Measurements from ENCODE around the gene HACD4.
"Not testable (repeated sequence)": the region's sequence is repeated elsewhere in the genome, so short reads cannot be mapped to it uniquely, and the experiment has no call there.

Gene HACD4

DNA sequence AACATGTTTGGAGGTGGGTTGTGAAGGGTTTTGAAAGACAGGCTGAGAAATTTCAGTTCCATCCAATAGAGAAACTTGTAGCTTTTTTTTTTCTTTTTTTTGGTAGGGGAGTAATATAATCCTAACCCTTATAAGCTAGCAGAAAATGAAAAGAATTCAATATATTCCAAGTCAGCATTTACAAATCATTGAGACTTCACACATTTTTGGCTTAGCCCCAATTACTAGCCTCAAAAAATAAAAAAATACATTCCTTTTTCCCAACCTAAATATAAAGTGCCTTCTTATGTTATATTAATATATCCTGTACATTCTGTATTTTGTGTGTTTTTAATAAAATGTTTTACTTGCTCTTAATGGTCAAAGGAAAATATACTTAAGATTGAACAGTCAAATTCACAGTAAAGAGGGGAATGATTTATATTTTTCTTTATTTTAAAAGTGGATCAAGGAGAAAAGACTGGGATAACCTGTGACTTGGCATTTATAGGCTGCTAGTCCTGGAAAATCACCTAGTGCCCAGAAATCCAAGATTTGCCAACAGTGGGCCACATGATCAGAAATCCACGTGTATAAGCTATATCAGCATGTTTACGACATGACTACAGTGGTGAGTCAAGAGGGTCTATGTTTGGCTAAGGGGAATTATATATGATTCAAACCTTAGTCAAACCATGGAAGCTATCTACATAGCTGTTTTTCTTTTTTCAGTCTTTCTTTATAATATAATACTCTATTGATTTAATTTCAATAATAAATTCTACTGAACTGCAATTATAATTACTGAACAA is 14.5 kb downstream of the HACD4 start:
- DNase-seq (ENCODE audit: low spot score), result no peak

DNA sequence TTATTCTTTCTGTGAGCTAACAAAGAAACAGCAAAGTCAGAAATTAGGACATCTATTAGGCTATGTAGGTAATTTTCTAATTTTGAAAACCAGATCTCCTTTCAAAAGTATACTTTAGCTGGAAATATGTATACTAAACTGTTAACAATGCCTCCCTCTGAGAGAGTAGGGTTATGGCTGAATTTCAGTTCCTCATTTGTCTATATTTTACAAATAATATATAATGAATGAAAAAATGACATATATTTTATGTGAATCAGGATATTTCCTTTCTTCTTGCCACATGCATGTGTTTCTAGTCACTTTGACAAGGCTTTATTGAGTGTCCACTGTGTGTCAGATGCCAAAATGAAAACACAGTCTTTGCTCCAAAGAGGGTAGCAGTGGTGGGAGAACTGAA is 15.4 kb downstream of the HACD4 start:
- DNase-seq (ENCODE audit: low spot score), result no peak

DNA sequence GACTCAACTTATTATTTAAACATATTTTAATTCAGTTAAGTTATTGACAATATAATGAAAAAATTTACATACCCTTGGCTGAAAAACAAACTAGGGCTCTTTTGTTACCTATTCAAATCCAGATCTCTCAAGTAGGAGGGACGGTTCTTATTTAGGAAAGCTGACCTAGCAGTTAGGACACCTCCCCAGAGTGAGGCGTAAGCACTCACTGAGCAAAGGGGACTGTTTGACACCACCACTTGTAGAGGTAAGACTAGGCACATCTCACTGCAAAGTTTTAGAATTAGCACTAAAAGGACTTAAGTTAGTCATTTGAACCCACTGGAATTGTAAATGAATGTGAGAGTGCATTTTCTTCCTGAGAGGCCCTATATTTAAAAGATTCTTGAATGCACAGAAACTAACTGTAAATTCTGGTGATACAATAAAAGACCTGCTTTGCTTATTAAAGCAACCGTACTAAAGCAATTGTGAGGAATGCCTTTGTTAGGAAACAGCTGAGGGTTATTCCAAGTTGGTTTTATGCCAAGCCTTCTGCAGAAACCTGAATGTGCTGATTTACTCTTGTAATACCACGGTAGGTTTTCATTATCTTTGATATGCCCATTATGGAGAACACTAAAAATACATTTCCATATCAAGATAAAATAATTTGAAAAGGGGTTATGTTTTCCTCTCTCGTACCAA is 16.2 kb downstream of the HACD4 start:
- DNase-seq (ENCODE audit: low spot score), result no peak

DNA sequence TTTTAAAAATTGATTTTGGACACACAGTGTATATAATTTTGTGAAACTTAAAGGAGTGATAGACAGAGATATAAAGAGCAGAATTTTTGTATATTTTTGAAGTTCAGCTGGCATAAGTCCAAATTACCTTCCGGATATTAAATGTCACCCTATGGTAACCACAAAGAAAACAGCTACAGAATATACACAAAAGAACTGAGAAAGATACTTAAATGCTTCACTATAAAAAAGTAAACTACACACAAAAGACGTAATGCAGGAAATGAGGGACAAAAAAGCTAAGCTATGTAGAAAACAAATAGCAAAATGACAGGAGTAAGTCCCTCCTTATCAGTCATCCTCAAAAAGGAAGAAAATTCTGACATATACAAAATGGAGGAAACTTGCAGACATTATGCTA is 29.4 kb downstream of the HACD4 start:
- DNase-seq (ENCODE audit: low spot score), result no peak

DNA sequence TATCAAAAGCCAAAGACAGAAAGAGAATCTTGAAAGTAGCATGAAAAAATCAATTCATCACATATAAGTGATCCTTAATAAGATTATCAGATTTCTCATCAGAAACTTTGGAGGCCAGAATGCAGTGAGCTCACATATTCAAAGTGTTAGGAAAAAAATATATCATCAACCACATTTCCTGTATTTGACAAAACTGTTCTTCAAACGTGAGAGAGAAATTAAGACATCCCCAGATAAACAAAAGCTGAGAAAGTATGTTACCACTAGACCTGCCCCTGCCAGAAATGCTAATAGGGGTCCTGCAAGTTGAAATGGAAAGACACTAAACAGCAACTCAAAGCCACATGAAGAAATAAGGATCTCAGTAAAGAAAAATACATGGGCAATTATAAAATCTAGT is 29.9 kb downstream of the HACD4 start:
- DNase-seq (ENCODE audit: low spot score), result no peak

DNA sequence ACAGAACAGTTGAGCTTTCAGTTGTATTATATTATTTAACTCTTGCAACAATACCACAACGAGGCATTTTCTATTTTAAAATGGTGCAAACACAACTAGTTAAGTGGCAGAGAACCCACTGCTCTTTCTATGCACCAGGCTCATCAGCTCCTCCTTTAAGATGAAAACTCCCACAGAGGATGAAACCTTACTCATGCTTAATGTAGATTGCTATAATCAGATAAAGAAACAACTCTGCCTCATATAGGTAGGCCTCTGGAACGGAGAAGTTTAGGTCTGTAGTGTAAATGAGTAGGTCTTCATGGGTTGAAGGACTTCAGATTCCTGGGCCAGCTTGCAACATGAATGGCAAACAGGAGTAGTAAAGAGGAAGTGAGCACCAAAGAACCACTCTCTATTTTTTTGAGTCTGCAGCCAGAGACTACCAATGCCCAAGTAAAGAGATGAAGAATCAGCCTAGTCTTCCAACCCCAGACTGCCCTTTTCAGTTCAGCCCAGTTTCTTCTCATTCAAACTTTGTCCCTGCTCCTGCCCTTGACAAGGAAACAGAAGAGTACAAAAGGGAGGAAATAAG is 33.9 kb downstream of the HACD4 start:
- peak; percentile 13 for DNase-seq (ENCODE audit: low spot score)

DNA sequence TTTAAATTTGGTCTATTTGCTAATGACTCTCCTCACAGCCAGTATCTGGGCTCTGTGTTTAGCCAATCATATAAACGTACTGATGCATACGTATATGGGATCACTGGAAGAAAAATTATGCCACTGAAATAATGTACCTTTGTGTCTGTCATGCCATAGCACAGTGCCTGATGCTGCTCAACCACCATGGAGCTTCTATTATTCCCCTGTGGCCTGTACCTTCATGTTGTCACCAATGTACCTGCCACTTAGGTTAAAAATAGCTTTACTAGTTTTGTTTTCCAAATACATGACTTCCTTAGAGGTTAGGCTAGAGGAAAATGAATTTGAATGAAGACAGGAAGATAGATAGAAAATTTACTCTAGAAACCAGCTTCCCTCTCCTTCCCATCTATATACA is 34.6 kb downstream of the HACD4 start:
- peak; percentile 48 for DNase-seq (ENCODE audit: low spot score)

DNA sequence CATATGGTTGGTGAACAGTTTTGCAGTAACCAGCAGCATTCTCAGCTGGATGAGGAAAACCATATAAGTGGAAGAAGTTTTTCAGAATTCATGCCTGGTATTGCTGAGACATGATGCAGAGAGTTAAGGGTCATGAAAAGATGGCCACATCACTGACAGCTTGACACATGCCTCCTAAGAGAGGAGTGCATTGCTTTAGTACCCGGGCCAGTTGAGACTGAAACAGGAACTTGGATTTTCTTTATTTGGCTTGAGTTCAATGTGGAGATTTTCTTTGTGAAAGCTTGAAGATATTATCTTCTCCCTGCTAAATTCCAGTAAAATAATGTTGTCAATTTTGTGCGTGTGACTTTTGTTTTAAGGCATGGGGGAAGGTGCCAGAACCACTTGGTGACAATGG is 35.8 kb downstream of the HACD4 start:
- no peak for DNase-seq (ENCODE audit: low spot score)

DNA sequence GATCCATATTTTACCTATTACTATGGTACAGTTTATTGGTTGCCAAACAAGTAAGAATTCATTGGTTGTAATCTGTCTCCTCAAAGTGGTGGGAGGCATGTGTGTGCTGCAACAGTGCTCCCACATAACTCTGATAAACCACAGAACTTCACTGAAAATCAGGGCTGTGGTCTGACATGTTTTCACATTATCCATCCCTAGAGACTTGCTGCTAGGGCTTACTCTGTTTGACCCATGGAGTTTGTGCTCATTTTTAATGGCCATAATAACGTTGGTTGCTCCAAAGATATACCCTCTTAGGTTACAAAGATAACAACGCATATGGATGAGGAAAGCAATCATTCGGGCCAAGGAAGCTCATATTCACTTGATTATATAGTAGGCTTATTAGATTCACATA is 37.0 kb downstream of the HACD4 start:
- DNase-seq (ENCODE audit: low spot score), result no peak

DNA sequence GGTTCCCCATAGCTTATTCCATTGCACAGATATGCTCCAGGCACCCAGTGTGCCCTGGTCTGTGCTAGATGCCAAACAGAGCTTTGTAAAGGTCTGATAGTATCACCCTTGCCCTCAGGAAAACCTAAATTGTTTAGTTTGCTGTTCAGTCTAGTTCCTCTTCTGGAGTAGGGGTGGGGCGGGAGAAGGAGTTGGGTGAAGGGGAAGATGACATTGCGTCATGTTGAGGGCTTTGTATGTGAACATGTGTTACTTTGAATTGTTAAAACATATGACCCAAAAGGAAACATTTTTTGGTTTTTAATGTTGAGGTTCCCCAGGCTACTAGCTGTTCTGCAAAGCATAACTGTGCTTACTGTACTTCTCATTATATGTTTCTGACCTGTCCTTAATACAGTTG is 40.6 kb downstream of the HACD4 start:
- no peak for DNase-seq (ENCODE audit: low spot score)

DNA sequence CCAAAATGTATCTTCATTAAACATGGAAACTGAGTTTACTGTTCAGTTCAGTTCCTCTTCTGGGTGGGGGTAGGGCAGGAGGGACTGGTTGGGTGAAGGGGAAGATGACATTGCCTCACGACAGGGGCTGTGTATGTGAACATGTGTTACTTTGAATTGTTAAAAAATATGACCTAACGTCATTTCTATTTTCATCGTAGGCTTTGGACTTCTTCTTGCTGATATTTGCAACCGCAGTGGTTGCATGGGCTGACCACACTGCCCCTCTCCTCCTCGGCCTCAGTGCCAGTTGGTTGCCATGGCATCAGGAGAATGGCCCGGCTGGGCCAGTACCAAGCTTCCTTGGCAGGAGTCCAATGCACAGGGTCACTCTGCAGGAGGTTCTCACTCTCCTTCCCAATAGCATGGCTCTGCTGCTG is 41.5 kb downstream of the HACD4 start:
- no peak for DNase-seq (ENCODE audit: low spot score)

DNA sequence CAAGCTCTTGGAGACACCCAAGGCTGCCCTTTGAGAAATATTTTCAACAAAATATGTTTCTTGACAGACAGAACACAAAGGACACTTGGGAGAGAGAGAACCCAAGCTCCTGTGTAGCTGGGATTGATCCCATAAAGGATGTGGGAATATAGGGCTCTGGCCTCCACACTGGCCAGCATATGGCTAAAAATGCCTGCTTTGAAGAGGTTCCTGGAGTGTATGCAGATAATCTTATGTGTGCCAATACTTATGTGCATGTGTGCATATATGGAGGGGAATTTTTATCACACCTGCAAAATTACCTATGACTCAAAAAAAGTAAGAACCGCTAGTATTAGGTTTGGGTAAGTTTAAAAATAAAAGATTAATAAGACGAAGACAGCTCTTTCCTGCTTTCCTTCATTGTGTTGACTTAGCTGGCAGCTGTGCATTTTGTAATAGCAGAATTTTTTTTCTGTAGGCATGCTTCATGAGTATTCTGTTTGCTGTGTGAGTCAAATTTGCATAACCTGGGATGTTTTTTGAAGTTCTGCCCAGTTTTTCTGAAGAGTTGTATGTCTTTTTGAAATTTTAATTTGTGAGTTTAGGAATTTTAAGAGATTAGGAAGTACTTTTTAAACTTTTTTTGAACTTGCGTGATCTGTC is 42.6 kb downstream of the HACD4 start:
- no peak for DNase-seq (ENCODE audit: low spot score)

DNA sequence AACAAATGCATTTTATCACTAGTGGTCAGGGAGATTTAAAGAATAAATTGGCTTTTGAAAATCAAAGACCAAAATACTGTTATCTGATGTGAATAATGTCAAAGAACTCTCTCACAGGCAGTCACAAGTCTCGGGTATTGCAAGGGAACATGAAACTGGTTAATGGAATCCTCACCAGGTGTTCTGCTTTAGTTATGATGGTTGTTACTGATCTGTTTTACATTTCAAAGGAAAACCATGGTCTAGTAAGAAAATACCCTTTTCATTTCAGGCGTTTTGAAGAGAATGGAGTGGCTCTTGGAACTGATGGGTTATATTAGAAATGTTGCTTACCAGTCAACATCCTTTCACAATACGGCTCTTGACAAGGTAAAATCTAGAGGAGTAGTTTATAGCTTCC is 43.4 kb downstream of the HACD4 start:
- no peak for DNase-seq (ENCODE audit: low spot score)

DNA sequence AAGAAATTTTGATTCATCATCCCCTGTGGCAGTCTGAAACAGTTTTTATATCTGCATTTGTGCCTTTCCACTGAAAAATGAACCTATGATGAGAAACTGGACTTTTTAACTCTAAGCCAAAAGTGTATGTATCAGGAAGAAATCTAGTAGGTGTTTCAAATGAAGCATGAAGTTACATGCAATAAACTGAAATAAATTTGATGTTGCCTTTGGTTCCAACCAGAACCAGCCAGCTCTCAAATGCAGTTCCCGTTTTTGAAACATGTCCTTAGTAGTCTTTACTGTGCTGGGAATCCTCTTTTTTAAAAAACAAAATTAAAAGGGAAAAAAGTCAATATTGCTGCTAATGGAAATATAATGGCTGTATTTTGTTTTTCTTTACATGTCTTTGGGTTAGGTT is 43.9 kb downstream of the HACD4 start:
- DNase-seq (ENCODE audit: low spot score), result no peak

DNA sequence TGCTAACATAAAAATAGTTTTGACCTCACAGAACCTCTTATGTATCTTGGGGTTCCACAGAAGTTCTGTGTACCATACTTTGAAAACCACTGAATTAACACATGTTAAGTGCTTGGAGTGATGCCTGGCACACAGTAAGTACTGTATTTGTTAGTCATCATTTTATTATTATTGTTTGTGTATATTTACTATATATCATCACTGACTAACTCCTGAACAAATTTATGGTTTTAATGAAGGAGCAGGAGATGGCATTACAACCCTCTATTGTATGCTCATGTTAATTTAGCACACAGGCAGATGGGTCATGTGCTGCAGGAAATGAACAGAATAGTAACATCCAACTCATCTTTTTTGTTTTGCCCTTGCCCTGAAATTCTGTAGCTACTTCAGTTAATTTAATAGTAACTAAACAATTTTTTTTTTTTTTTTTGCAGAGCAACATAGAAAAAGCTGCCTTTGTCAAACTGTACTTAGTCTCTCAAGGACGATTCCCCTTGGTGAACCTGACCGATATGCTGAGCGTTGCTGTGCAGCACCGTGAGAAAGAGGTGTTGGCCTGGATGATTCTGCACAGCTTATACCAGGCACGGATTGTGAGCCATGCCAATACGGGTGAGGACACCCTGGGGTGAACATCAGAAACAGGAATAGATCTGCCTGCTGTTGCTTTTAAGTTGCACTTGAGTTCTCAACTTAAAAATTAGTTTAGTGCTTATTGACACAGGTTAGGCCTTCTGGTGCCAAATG is 45.4 kb downstream of the HACD4 start:
- no peak for DNase-seq (ENCODE audit: low spot score)

DNA sequence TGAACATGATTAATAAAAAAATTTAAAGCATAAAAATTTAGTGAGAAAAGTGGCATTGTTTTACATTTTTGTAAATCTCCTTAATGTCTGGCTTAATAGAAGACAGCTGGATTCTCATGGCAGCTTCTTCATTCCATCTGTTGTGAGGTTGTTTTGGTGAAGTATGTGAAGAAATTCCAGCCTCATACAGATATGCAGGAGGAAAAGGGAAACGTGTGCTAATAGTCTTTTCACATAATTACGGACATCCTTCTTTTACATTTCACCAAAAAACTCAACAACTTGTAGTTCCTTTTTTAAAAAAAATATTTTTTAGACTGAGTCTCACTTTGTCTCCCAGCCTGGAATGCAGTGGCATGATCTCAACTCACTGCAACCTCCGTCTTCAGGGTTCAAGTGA is 46.9 kb downstream of the HACD4 start:
- DNase-seq (ENCODE audit: low spot score), result no peak

DNA sequence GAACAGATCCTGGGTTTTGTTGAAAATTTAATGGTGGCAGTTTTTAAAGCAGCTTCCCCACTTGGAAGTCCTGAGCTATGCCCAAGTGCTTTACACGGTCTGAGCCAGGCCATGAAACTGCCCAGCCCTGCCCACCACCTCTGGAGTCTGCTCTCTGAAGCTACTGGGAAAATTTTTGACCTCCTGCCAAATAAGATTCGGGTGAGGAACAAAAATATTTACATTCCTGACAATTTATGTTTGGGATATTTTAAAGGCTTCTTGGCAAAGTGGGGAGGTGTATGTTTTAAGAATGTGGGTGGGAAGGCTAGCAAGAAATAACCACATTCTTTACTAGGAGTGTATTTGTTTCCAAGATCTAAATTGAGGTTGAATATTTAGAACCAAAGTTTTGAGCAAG is 50.0 kb downstream of the HACD4 start:
- DNase-seq (ENCODE audit: low spot score), result no peak

DNA sequence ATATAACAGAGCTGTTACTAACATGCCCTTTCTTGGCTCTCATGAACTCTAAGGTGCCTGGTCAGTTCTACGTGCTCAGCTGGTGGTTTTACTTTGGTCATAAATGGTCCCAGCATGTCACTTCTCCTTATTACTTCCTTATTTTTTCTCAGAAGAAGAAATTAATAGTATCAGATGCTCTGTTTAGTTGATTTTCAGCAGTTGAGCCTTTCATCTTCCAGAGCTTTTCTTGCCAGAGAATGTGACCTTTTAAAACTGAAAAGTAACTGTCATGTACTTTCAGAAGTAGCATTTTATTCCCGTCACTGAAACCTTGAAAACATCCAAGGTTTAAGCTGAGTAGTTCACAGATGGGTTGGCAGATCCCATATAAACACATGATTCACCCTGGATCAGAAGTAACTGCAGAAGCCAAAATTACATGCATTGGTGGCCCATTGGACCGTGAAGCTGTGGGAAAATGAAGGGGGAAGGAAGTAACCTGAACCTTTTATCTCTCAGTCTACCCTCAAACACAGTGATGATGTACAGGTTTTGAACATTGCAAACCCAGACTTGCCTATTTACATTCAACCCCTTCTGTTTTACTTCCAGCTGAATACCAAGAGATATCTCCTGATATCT is 50.5 kb downstream of the HACD4 start:
- DNase-seq (ENCODE audit: low spot score), result no peak

DNA sequence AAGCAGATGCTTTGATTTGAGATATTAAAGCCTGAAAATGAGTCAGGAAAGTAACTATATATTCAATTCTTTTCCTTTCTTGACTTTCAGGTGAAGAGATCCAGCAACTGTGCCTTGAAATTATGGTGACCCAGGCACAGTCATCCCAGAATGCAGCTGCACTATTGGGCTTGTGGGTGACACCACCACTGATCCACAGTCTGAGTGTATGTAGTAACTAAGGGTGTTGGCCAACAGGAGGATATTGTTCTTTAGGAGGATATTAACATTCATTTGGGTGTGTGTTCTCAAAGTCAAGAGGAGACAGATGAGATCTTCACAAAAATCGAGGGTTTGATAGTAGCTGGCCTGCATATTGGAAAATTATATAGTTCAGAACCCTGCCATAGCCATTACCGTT is 53.2 kb downstream of the HACD4 start:
- no peak for DNase-seq (ENCODE audit: low spot score)

DNA sequence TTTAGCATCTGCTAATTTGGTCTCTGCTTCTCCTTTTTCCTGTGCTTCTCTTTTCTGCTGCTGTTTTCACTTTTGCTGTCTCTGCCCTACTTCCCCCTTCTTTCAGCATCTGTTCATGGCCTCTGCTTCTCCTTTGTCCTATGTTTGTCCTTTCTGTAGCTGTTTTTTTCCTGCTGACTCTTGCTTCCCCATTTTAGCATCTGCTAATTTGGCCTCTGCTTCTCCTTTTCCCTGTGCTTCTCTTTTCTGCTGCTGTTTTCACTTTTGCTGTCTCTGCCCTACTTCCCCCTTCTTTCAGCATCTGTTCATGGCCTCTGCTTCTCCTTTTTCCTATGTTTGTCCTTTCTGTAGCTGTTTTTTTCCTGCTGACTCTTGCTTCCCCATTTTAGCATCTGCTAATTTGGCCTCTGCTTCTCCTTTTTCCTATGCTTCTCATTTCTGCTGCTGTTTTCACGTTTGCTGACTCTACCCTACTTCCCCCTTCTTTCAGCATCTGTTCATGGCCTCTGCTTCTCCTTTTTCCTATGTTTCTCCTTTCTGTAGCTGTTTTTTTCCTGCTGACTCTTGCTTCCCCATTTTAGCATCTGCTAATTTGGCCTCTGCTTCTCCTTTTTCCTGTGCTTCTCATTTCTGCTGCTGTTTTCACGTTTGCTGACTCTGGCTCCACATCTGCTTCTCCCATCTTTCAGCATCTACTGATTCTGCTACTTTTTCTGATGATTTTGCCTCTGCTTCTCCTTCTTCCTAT is 57.1 kb downstream of the HACD4 start:
- DNase-seq (ENCODE audit: low spot score), result not testable (repeated sequence)
